Testis (tissue), 3 donors: ENCODE data around the gene KLLN. TPM values are rescaled to one million over a fixed set of nuclear protein-coding genes. Genes with fewer than 3 reads are reported as not detected.
"Not testable (repeated sequence)": the region's sequence is repeated elsewhere in the genome, so short reads cannot be mapped to it uniquely, and the experiment has no call there.

ENCODE experiments used
- DNase-seq: peaks from one replicate; pipeline ENCODE4 v3.0.0-alpha.2; 2019
- H3K27ac ChIP-seq, 2 donors: fragments of 200-600 bp; sonication (generic); one replicate each; pipeline ENCODE4 v1.5.1; 2019
- H3K27me3 ChIP-seq: fragments of 200-600 bp; sonication (generic); one replicate; pipeline ENCODE4 v1.5.1; 2019
- H3K36me3 ChIP-seq: fragments of 200-600 bp; sonication (generic); one replicate; pipeline ENCODE4 v1.5.1; 2017; ENCODE audit warnings: low read depth; ENCODE audit errors: missing control alignments
- H3K4me1 ChIP-seq: fragments of 200-600 bp; sonication (generic); one replicate; pipeline ENCODE4 v1.5.1; 2019
- H3K4me3 ChIP-seq, 2 donors: fragments of 200-600 bp; sonication (generic); one replicate each; pipeline ENCODE4 v1.5.1; 2017 to 2019
- H3K9me3 ChIP-seq: fragments of 200-600 bp; sonication (generic); one replicate; pipeline ENCODE4 v1.5.1; 2017
- CTCF ChIP-seq, 3 experiments: fragments of 450-650 bp in 2 of 3; fragments of 200-600 bp in 1 of 3; sonication (generic) in 1 of 3; IDR thresholded peaks; one replicate each; pipeline ENCODE4 v1.5.1; 2016 to 2019; ENCODE audit warnings: antibody characterized with exemption in 3 of 3, mild to moderate bottlenecking in 2 of 3, moderate library complexity in 1 of 3
- POLR2A ChIP-seq: fragments of 450-650 bp; IDR thresholded peaks from one replicate; pipeline ENCODE4 v1.6.1; 2017; ENCODE audit warnings: antibody characterized with exemption, mild to moderate bottlenecking, moderate library complexity
- WGBS, 2 donors: methylation state at CpG; one replicate each; pipeline ENCODE4 v1.1.5; 2018; 5-methylcytosine and 5-hydroxymethylcytosine counted together
- intact Hi-C: fragments of 100-400 bp; cut with DNase I; formaldehyde crosslinking; loops from one replicate; pipeline ENCODE4 v1.15.1; 2023; ENCODE audit warnings: low total_unique reads
- polyA plus RNA-seq: library from polyadenylated mRNA; stranded (reverse); fragments of 350-450 nt; fragmentation: Illumina TruSeq; extraction: RNeasy Lipid Tissue Mini Kit (QIAGEN cat#74804); gene quantifications from one replicate; pipeline ENCODE4 v1.2.3, GENCODE V29; 2014; ENCODE audit warnings: low read depth, low replicate concordance; ENCODE audit not compliant: insufficient read depth
- total RNA-seq, 2 donors: library from RNA; depleted of rRNA; stranded (reverse); fragments of >200 nt; gene quantifications; one replicate each; pipeline ENCODE4 v1.2.3, GENCODE V29; 2016

Gene KLLN
- total and polyA plus RNA-seq, 3 donors from 2014 or later = 2.0 to 3.9 (median 2.0) TPM

GRCh38 chr10:87836098-87836497, 27.2 kb downstream of the KLLN start:
- WGBS, 2 donors = 94 to 95% methylated on average over 4 of the region's 4 CpGs
- H3K36me3 ChIP-seq = no peaks in the 10 kb centered on the region
- TF ChIP-seq CTCF (IDR thresholded peaks at IDR 0.05) (no peak), POLR2A (no peak)
- H3K4me3 ChIP-seq = no peak overlapping the region
- H3K27me3 ChIP-seq = no peaks in the 10 kb centered on the region
- no peaks in the 10 kb centered on the region for H3K4me1 ChIP-seq
- no peak for DNase-seq
- H3K9me3 ChIP-seq = no peaks in the 10 kb centered on the region
- no peak overlapping the region for H3K27ac ChIP-seq
- intact Hi-C loops = no loop called here

GRCh38 chr10:87829986-87830729, 33.2 kb downstream of the KLLN start:
- H3K27me3 ChIP-seq = no peaks in the 10 kb centered on the region
- intact Hi-C loops = no loop called here
- H3K4me3 ChIP-seq = no peak overlapping the region
- no peaks in the 10 kb centered on the region for H3K9me3 ChIP-seq
- no peaks in the 10 kb centered on the region for H3K4me1 ChIP-seq
- no peak overlapping the region for H3K27ac ChIP-seq
- DNase-seq = no peak
- H3K36me3 ChIP-seq = no peaks in the 10 kb centered on the region
- TF ChIP-seq POLR2A (no peak), CTCF (IDR thresholded peaks at IDR 0.05) (no peak)

DNA sequence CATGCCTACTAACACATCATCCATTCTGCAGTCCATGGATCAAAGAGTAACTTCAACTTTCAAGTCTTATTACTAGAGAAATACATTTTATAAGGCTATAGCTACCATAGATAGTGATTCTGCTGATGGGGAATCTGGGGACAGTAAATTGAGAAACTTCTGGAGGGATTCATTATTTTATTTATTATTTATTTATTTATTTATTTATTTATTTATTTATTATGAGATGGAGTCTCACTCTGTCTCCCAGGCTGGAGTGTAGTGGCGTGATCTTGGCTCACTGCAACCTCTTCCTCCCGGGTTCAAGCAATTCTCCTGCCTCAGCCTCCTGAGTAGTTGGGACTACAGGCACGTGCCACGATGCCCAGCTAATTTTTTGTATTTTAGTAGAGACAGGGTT, 34.3 kb downstream of the KLLN start:
- intact Hi-C loops, H3K9me3 ChIP-seq, H3K4me1 ChIP-seq, H3K27ac ChIP-seq, H3K36me3 ChIP-seq, H3K27me3 ChIP-seq, DNase-seq, H3K4me3 ChIP-seq: not testable (repeated sequence)
- 95 to 97% methylated on average over 4 of the region's 4 CpGs for WGBS, 2 donors

- no peak overlapping the region for H3K27ac ChIP-seq
- H3K9me3 ChIP-seq = no peaks in the 10 kb centered on the region
- DNase-seq = no peak
- WGBS, 2 donors = 89 to 94% methylated on average over 2 of the region's 2 CpGs
- intact Hi-C loops = no loop called here
- no peak for TF ChIP-seq POLR2A
- TF ChIP-seq CTCF (IDR thresholded peaks at IDR 0.05) = no peak
- H3K4me3 ChIP-seq = no peak overlapping the region
- H3K4me1 ChIP-seq = no peaks in the 10 kb centered on the region
- no peaks in the 10 kb centered on the region for H3K36me3 ChIP-seq
- no peaks in the 10 kb centered on the region for H3K27me3 ChIP-seq
These were observed 35.7 kb downstream of the KLLN start for GRCh38 chr10:87827681-87828080.

DNA sequence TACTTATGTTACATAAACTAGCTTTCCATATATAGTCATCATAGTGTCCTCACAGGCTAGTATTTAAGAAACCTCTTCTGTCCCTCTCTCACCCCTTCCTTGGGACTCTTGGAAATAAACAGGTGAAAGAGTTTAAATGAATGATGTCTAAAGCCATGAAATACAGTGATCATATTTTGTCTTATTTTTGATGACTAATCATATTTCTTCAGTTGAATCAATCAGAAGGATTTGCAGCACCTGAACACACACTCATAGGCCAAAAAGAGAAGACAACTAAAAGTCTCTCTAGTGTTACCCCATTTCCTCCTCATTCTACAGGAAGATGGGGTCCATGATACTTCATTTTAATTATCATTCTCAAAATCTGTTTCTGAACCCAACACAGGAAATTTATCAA, 36.7 kb downstream of the KLLN start:
- H3K4me1 ChIP-seq = no peaks in the 10 kb centered on the region
- no peaks in the 10 kb centered on the region for H3K36me3 ChIP-seq
- H3K9me3 ChIP-seq = no peaks in the 10 kb centered on the region
- H3K27me3 ChIP-seq = no peaks in the 10 kb centered on the region
- H3K27ac ChIP-seq = no peak overlapping the region
- H3K4me3 ChIP-seq = no peak overlapping the region
- intact Hi-C loops = no loop called here
- no peak for DNase-seq
- TF ChIP-seq CTCF (IDR thresholded peaks at IDR 0.05) = no peak
- TF ChIP-seq POLR2A = no peak
